ENCODE data around the gene GRIN3B. TPM values are rescaled to one million over a fixed set of nuclear protein-coding genes. Genes with fewer than 3 reads are reported as not detected.

GRIN3B gene
- total and polyA plus RNA-seq, 2 of the 8 experiments (the other 6 are each of a cell fraction or from before 2014, with no cell fraction given), result 0.45 to 1.0 TPM

GRCh38 chr19:993831-994393 is 6.3 kb upstream of the GRIN3B start (continued):
- TF ChIP-seq E2F6 (IDR thresholded peaks at IDR 0.05) (no peak), ATF3 (IDR thresholded peaks at IDR 0.05; ENCODE audit: insufficient read depth, low read depth, low read length) (no peak)

All from H1 (cell line).